K562 (cell line): Measurements from ENCODE around the gene NFKBIA. TPM values are rescaled to one million over a fixed set of nuclear protein-coding genes. Genes with fewer than 3 reads are reported as not detected.

Experiments
- ARNT ChIP-seq, 2 experiments: fragments of 450-650 bp; IDR thresholded peaks; 2 replicates each; pipeline ENCODE4 v1.6.1; 2016; ENCODE audit warnings: mild to moderate bottlenecking in 1 of 2
- CBX8 ChIP-seq: fragments of 200-600 bp; sonication (generic); IDR thresholded peaks from 2 replicates; pipeline ENCODE4 v1.6.1; 2012; ENCODE audit warnings: borderline replicate concordance, mixed run types, low read depth, mild to moderate bottlenecking, moderate library complexity, mixed read lengths, low read length, control low read depth, inconsistent platforms; ENCODE audit not compliant: poor library complexity, severe bottlenecking; ENCODE audit errors: extremely low read depth
- CCAR2 ChIP-seq: fragments of 200-400 bp; formaldehyde crosslinking; IDR thresholded peaks from 2 replicates; pipeline ENCODE4 v1.6.1; 2017; ENCODE audit warnings: mild to moderate bottlenecking, low read depth, low read length
- GATA2 ChIP-seq: sonication (generic); formaldehyde crosslinking; IDR thresholded peaks from 2 replicates; pipeline ENCODE4 v1.4.0; 2020; ENCODE audit warnings: mild to moderate bottlenecking, missing genetic modification reagents
- MIER1 ChIP-seq: fragments of 450-650 bp; IDR thresholded peaks from 2 replicates; pipeline ENCODE4 v1.6.1; 2016; ENCODE audit warnings: antibody characterized with exemption, mild to moderate bottlenecking, low read depth
- MTA3 ChIP-seq: fragments of 450-650 bp; formaldehyde crosslinking; IDR thresholded peaks from 2 replicates; pipeline ENCODE4 v1.6.1; 2017; ENCODE audit warnings: mild to moderate bottlenecking, borderline replicate concordance
- NBN ChIP-seq: fragments of 450-650 bp; IDR thresholded peaks from 2 replicates; pipeline ENCODE4 v1.6.1; 2016; ENCODE audit warnings: low read depth, mild to moderate bottlenecking
- NRF1 ChIP-seq, 2 experiments: fragments of 450-650 bp; IDR thresholded peaks in 1 of 2; conservative IDR thresholded peaks in 1 of 2; 2 replicates each; pipeline ENCODE4 v1.6.1; 2014; ENCODE audit warnings: mild to moderate bottlenecking in 2 of 2
- RB1 ChIP-seq: fragments of 450-650 bp; IDR thresholded peaks from 2 replicates; pipeline ENCODE4 v1.6.1; 2017; ENCODE audit warnings: low read depth, mild to moderate bottlenecking
- RFX7 ChIP-seq: fragments of 250-450 bp; sonication (Bioruptor Pico); IDR thresholded peaks from 2 replicates; pipeline ENCODE4 v1.5.1; 2021; ENCODE audit warnings: mild to moderate bottlenecking
- THRAP3 ChIP-seq: fragments of 450-650 bp; IDR thresholded peaks from 2 replicates; pipeline ENCODE4 v1.6.1; 2016; ENCODE audit warnings: mild to moderate bottlenecking, inconsistent platforms, borderline replicate concordance
- XRCC3 ChIP-seq: fragments of 450-650 bp; IDR thresholded peaks from 2 replicates; pipeline ENCODE4 v1.6.1; 2017; ENCODE audit warnings: mild to moderate bottlenecking, moderate library complexity
- XRCC4 ChIP-seq: IDR thresholded peaks from one replicate; pipeline ENCODE4 v1.6.1; 2011; ENCODE audit not compliant: insufficient read depth, insufficient read length; ENCODE audit errors: extremely low read depth
- ZNF143 ChIP-seq: sonication (generic); formaldehyde crosslinking; IDR thresholded peaks from 2 replicates; pipeline ENCODE4 v1.9.0; 2022; ENCODE audit warnings: mild to moderate bottlenecking, missing genetic modification reagents
- ZNF184 ChIP-seq: sonication (generic); formaldehyde crosslinking; IDR thresholded peaks from 2 replicates; pipeline ENCODE4 v1.5.0; 2020; ENCODE audit warnings: missing genetic modification reagents
- ZNF239 ChIP-seq: fragments of 250-450 bp; sonication (Bioruptor Pico); IDR thresholded peaks from 2 replicates; pipeline ENCODE4 v1.4.0; 2020; ENCODE audit warnings: mild to moderate bottlenecking
- ZNF668 ChIP-seq: fragments of 250-450 bp; sonication (Bioruptor Pico); IDR thresholded peaks from 2 replicates; pipeline ENCODE4 v1.8.0; 2022; ENCODE audit warnings: mild to moderate bottlenecking, inconsistent platforms
- ZSCAN29 ChIP-seq: fragments of 450-650 bp; IDR thresholded peaks from 2 replicates; pipeline ENCODE4 v1.6.1; 2017
- polyA plus RNA-seq, 8 experiments: library from polyadenylated mRNA; depleted of rRNA in 4 of 8; stranded (reverse) in 5 of 8; unstranded in 3 of 8; fragments of >200 nt; fragmentation: Nextera tagmentation in 2 of 8; fragmentation: Illumina TruSeq in 1 of 8; extraction: Ambion mirVana in 2 of 8; extraction: Trizol in 1 of 8; gene quantifications; 2 replicates each; pipeline versions ENCODE4 v1.2.1 to v1.2.3, GENCODE V29; 2011 to 2014; ENCODE audit warnings: inconsistent platforms in 1 of 8, missing spikeins in 1 of 8
- total RNA-seq, 7 experiments: library from RNA; depleted of rRNA in 6 of 7; stranded (reverse); fragments of >200 nt in 6 of 7; fragmentation: Illumina TruSeq in 2 of 7; extraction: Trizol in 2 of 7; gene quantifications; 2 replicates each; pipeline versions ENCODE4 v1.2.1 to v1.2.3, GENCODE V29; 2011 to 2021; ENCODE audit warnings: low replicate concordance in 1 of 7
- TF ChIP-seq, protein P1 (sequence below): fragments of 250-450 bp; sonication (Bioruptor Pico); IDR thresholded peaks from 2 replicates; pipeline ENCODE4 v1.4.0; 2020; ENCODE audit warnings: mild to moderate bottlenecking, moderate library complexity, borderline replicate concordance
- TF ChIP-seq, protein P2 (sequence below): fragments of 450-650 bp; conservative IDR thresholded peaks from 2 replicates; pipeline ENCODE4 v1.6.1; 2016; ENCODE audit warnings: missing genetic modification characterization, low read depth, mild to moderate bottlenecking, missing compliant biosample characterization, moderate library complexity
- TF ChIP-seq, protein P3 (sequence below): sonication (generic); formaldehyde crosslinking; IDR thresholded peaks from 2 replicates; pipeline ENCODE4 v1.8.1; 2023; ENCODE audit warnings: missing genetic modification reagents, mild to moderate bottlenecking, borderline replicate concordance

NFKBIA gene
- total and polyA plus RNA-seq, 9 of the 15 experiments (the other 6 are each of a cell fraction or from before 2014, with no cell fraction given), result 6.9 to 31.8 (median 18.2) TPM

DNA sequence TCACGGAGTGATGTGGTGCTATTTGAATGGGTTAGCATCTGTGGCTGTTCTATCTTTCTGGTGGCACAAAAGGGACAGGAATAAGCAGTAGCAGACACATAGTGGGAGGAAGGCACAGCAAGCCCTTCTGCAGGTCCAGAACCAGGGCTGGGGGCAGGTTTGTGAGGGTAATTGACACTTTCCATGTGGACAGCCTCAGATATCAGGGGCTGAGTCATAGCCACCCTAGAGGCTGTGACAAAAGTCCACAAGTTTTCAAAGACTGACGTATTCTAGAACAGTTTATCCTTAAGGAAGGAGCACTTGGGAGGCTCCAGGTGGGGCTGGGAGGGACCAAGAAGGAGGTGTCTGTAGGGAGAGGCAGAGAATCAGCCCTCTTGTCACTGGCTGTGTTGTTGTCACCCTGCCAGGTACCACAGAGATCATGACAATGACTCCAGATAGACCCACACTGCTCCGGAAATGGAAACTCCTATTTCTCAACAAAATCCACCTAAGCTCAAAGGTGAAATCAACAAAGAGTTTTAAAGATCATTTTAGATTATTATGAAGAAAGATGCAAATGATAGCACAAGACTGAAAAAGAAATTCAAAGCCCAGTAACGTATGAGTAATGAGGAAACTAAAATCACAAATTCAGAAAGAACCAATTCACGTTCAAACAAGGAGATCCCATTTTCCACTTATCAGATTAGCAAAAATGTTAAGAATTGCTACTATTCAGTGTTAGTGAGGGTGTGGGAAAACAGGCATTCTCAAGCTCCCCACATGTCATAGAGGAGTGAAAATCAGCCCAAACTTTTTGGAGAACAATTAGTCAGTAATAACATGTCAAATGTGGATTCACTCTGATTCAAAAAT is 48.3 kb downstream of the NFKBIA start (continued):
- no peak for TF ChIP-seq MIER1
- TF ChIP-seq GATA2 (CRISPR knock-in tag), result no peak
- TF ChIP-seq ZNF184 (CRISPR knock-in tag), result no peak
- TF ChIP-seq, protein P1, sequence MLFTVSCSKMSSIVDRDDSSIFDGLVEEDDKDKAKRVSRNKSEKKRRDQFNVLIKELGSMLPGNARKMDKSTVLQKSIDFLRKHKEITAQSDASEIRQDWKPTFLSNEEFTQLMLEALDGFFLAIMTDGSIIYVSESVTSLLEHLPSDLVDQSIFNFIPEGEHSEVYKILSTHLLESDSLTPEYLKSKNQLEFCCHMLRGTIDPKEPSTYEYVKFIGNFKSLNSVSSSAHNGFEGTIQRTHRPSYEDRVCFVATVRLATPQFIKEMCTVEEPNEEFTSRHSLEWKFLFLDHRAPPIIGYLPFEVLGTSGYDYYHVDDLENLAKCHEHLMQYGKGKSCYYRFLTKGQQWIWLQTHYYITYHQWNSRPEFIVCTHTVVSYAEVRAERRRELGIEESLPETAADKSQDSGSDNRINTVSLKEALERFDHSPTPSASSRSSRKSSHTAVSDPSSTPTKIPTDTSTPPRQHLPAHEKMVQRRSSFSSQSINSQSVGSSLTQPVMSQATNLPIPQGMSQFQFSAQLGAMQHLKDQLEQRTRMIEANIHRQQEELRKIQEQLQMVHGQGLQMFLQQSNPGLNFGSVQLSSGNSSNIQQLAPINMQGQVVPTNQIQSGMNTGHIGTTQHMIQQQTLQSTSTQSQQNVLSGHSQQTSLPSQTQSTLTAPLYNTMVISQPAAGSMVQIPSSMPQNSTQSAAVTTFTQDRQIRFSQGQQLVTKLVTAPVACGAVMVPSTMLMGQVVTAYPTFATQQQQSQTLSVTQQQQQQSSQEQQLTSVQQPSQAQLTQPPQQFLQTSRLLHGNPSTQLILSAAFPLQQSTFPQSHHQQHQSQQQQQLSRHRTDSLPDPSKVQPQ (CRISPR knock-in tag), result no peak
- no peak for TF ChIP-seq ZNF668
- TF ChIP-seq RB1, result no peak
- TF ChIP-seq ZSCAN29, result no peak
- TF ChIP-seq NBN, result no peak
- TF ChIP-seq ARNT (IDR thresholded peaks at IDR 0.05), result no peak
- no peak for TF ChIP-seq ZNF143 (CRISPR knock-in tag)
- TF ChIP-seq RFX7, result no peak
- TF ChIP-seq XRCC3, result no peak
- TF ChIP-seq NRF1 (conservative IDR thresholded peaks at IDR 0.05 in 1 of 2, IDR thresholded peaks at IDR 0.05 in 1 of 2), result no peak
- TF ChIP-seq ZNF239, result no peak
- TF ChIP-seq CBX8, result no peak
- no peak for TF ChIP-seq MTA3
- TF ChIP-seq, protein P2, sequence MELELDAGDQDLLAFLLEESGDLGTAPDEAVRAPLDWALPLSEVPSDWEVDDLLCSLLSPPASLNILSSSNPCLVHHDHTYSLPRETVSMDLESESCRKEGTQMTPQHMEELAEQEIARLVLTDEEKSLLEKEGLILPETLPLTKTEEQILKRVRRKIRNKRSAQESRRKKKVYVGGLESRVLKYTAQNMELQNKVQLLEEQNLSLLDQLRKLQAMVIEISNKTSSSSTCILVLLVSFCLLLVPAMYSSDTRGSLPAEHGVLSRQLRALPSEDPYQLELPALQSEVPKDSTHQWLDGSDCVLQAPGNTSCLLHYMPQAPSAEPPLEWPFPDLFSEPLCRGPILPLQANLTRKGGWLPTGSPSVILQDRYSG (tag), result no peak
- TF ChIP-seq, protein P3, sequence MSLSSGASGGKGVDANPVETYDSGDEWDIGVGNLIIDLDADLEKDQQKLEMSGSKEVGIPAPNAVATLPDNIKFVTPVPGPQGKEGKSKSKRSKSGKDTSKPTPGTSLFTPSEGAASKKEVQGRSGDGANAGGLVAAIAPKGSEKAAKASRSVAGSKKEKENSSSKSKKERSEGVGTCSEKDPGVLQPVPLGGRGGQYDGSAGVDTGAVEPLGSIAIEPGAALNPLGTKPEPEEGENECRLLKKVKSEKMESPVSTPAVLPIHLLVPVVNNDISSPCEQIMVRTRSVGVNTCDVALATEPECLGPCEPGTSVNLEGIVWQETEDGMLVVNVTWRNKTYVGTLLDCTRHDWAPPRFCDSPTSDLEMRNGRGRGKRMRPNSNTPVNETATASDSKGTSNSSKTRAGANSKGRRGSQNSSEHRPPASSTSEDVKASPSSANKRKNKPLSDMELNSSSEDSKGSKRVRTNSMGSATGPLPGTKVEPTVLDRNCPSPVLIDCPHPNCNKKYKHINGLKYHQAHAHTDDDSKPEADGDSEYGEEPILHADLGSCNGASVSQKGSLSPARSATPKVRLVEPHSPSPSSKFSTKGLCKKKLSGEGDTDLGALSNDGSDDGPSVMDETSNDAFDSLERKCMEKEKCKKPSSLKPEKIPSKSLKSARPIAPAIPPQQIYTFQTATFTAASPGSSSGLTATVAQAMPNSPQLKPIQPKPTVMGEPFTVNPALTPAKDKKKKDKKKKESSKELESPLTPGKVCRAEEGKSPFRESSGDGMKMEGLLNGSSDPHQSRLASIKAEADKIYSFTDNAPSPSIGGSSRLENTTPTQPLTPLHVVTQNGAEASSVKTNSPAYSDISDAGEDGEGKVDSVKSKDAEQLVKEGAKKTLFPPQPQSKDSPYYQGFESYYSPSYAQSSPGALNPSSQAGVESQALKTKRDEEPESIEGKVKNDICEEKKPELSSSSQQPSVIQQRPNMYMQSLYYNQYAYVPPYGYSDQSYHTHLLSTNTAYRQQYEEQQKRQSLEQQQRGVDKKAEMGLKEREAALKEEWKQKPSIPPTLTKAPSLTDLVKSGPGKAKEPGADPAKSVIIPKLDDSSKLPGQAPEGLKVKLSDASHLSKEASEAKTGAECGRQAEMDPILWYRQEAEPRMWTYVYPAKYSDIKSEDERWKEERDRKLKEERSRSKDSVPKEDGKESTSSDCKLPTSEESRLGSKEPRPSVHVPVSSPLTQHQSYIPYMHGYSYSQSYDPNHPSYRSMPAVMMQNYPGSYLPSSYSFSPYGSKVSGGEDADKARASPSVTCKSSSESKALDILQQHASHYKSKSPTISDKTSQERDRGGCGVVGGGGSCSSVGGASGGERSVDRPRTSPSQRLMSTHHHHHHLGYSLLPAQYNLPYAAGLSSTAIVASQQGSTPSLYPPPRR (CRISPR knock-in tag), result no peak
- TF ChIP-seq CCAR2, result no peak
- TF ChIP-seq XRCC4, result no peak
- TF ChIP-seq THRAP3, result no peak
